BE2C (cell line): ENCODE measurements around the gene NR4A3.
A peak's percentile ranks its signal among the peaks of the same experiment; 100 is the strongest.

Experiments used
- DNase-seq: peaks from one replicate; pipeline ENCODE4 v3.0.0-alpha.2; 2020
- H3K27me3 ChIP-seq: fragments of 250-450 bp; sonication (Bioruptor Pico); 2 replicates; pipeline ENCODE4 v1.5.1; 2020; ENCODE audit warnings: mild to moderate bottlenecking
- H3K36me3 ChIP-seq: fragments of 250-450 bp; sonication (Bioruptor Pico); 2 replicates; pipeline ENCODE4 v1.5.1; 2020; ENCODE audit warnings: mild to moderate bottlenecking
- H3K4me1 ChIP-seq: fragments of 250-450 bp; sonication (Bioruptor Pico); 2 replicates; pipeline ENCODE4 v1.5.1; 2020
- H3K4me3 ChIP-seq: 2 replicates; pipeline ENCODE4 v1.5.1; 2011; ENCODE audit warnings: low read depth, low read length
- H3K9me3 ChIP-seq: fragments of 250-450 bp; sonication (Bioruptor Pico); 2 replicates; pipeline ENCODE4 v1.5.1; 2020
- CTCF ChIP-seq: IDR thresholded peaks from 2 replicates; pipeline ENCODE4 v1.5.1; 2012; ENCODE audit warnings: mild to moderate bottlenecking, low read depth, low read length

The NR4A3 gene

GRCh38 chr9:99819123-99819855 is 2.4 kb upstream of the NR4A3 start:
- no peak for TF ChIP-seq CTCF
- Histone ChIP-seq H3K4me1 (no peaks in the 10 kb centered on the region; the same call in 1 of the 2 replicates), H3K9me3 (no peaks in the 10 kb centered on the region), H3K27me3 (peaks cover 11% of the 10 kb centered on the region), H3K36me3 (no peaks in the 10 kb centered on the region), H3K4me3 (peak overlapping the region; percentile 93)
- peak; percentile 87 for DNase-seq

- H3K4me1 ChIP-seq, result no peaks in the 10 kb centered on the region; the same call in none of the 2 replicates
- H3K36me3 ChIP-seq, result no peaks in the 10 kb centered on the region
- no peaks in the 10 kb centered on the region for H3K9me3 ChIP-seq
- TF ChIP-seq CTCF, result peak; percentile 29
- peaks cover 19% of the 10 kb centered on the region for H3K27me3 ChIP-seq
- peak overlapping the region; percentile 93 for H3K4me3 ChIP-seq
- DNase-seq, result peak; percentile 96
Observed at GRCh38 chr9:99819856-99820684, 1.6 kb upstream of the NR4A3 start.

- Histone ChIP-seq H3K4me3 (peak overlapping the region; percentile 85), H3K27me3 (peaks cover 26% of the 10 kb centered on the region), H3K9me3 (no peaks in the 10 kb centered on the region), H3K36me3 (no peaks in the 10 kb centered on the region), H3K4me1 (no peaks in the 10 kb centered on the region; the same call in none of the 2 replicates)
- no peak for TF ChIP-seq CTCF
- peak; percentile 48 for DNase-seq
Observed at GRCh38 chr9:99820685-99821395, 845 bp upstream of the NR4A3 start.

- Histone ChIP-seq H3K36me3 (no peaks in the 10 kb centered on the region), H3K9me3 (no peaks in the 10 kb centered on the region), H3K4me3 (peak overlapping the region; percentile 85), H3K27me3 (peaks cover 38% of the 10 kb centered on the region), H3K4me1 (no peaks in the 10 kb centered on the region; the same call in 1 of the 2 replicates)
- DNase-seq, result peak; percentile 54
- no peak for TF ChIP-seq CTCF
Observed at GRCh38 chr9:99822109-99822805, 572 bp downstream of the NR4A3 start.

GRCh38 chr9:99822806-99823591 is 1.3 kb downstream of the NR4A3 start:
- Histone ChIP-seq H3K27me3 (peaks cover 45% of the 10 kb centered on the region), H3K4me1 (no peaks in the 10 kb centered on the region; the same call in 1 of the 2 replicates), H3K4me3 (peak overlapping the region; percentile 85), H3K36me3 (no peaks in the 10 kb centered on the region), H3K9me3 (no peaks in the 10 kb centered on the region)
- no peak for TF ChIP-seq CTCF
- peak; percentile 19 for DNase-seq
